GM12874 (cell line): ENCODE measurements around the gene TEX19.

Experiments
- CTCF ChIP-seq: IDR thresholded peaks from 2 replicates; pipeline ENCODE4 v1.5.1; 2011; ENCODE audit warnings: low read depth, mild to moderate bottlenecking, control low read depth, low read length, moderate library complexity; ENCODE audit not compliant: insufficient read depth

The TEX19 gene

GRCh38 chr17:82351713-82352488, 7.1 kb upstream of the TEX19 start:
- peak; percentile 93 for TF ChIP-seq CTCF

- TF ChIP-seq CTCF = no peak
Measured at GRCh38 chr17:82353484-82353883, 5.6 kb upstream of the TEX19 start.

GRCh38 chr17:82354804-82355308, 4.2 kb upstream of the TEX19 start:
- TF ChIP-seq CTCF = no peak

GRCh38 chr17:82355770-82356427, 3.1 kb upstream of the TEX19 start:
- no peak for TF ChIP-seq CTCF

- no peak for TF ChIP-seq CTCF
Measured at GRCh38 chr17:82356845-82357355, 2.1 kb upstream of the TEX19 start.

- no peak for TF ChIP-seq CTCF
Measured at GRCh38 chr17:82357394-82357793, 1.7 kb upstream of the TEX19 start.

- TF ChIP-seq CTCF = no peak
Measured at GRCh38 chr17:82361885-82362633, 3.0 kb downstream of the TEX19 start.
